ENCODE data around the gene LTK. TPM values are rescaled to one million over a fixed set of nuclear protein-coding genes. Genes with fewer than 3 reads are reported as not detected.

The LTK gene
- total and polyA plus RNA-seq, 2 of the 4 experiments (the other 2 are of a cell fraction) = 0.18 to 0.62 TPM

DNA sequence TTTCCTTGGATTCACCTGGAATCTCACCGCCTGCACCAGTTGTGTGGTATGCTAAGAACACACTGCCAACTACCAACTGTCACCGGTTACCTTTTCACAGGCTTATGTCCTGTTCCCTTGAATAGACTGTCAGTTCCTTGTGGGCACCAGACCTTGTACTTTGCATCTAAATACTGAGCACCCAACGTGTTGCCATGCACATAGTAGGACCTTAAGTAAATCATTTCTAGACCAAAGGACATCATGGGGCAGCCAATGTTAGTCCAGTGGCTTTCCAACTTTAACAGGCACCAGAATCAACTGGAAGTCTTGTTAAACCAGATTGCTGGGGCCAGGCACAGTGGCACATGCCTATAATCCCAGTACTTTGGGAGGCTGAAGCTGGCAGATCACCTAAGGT, 31.6 kb upstream of the LTK start:
- intact Hi-C loops (cut with micrococcal nuclease) (no loop called here), in situ Hi-C loops (cut with MboI; ENCODE audit: low sequenced_read_pairs) (no loop called here), dilution Hi-C loops (cut with HindIII; ENCODE audit: low sequenced_read_pairs, unreplicated experiment) (no loop called here)
- Histone ChIP-seq H3K18ac (ENCODE audit: low read depth, low read length) (no peak overlapping the region), H3K9me1 (ENCODE audit: insufficient read depth, low read length) (peaks cover 3% of the 10 kb centered on the region; the same call in 1 of the 2 replicates), H3K36me3 (ENCODE audit: control insufficient read depth, insufficient read depth, low read length) (no peaks in the 10 kb centered on the region), H4K91ac (ENCODE audit: insufficient read depth, low read depth, low read length) (no peak overlapping the region), H3K79me1 (ENCODE audit: low read depth in 1 of 2, low read length in 2 of 2) (peaks cover 13 to 34% of the 10 kb centered on the region in 2 experiments; a peak in 3 of 4 replicates), H3K4me3 (ENCODE audit: insufficient read depth, low read depth, low read length) (no peak overlapping the region), H3K4ac (ENCODE audit: low read depth, low read length) (no peak overlapping the region), H2AK9ac (replicated peaks; ENCODE audit: low read depth, low read length, poor library complexity) (peak overlapping the region; percentile 65), H3K9me3 (ENCODE audit: control insufficient read depth, insufficient read depth, low read length) (no peaks in the 10 kb centered on the region), H2BK5ac (ENCODE audit: low read depth, low read length, poor library complexity, severe bottlenecking) (no peak overlapping the region), H3K4me1 (ENCODE audit: control insufficient read depth, insufficient read depth, low read length) (no peaks in the 10 kb centered on the region; the same call in none of the 2 replicates), H2BK15ac (ENCODE audit: low read depth, low read length) (no peak overlapping the region), H3K14ac (replicated peaks; ENCODE audit: low read depth, low read length) (no peak overlapping the region), H2AK5ac (ENCODE audit: low read depth, low read length) (no peak overlapping the region), H2BK120ac (ENCODE audit: low read depth, low read length) (no peak overlapping the region; the same call in 1 of the 2 replicates), H3K56ac (ENCODE audit: extremely low read depth, insufficient read depth, low read length) (no peak overlapping the region), H4K20me1 (ENCODE audit: insufficient read depth, low read length) (peaks cover 3% of the 10 kb centered on the region; the same call in 1 of the 2 replicates), H4K5ac (ENCODE audit: low read depth, low read length) (no peak overlapping the region), H4K8ac (ENCODE audit: low read depth in 2 of 2, low read length in 2 of 2) (no peak overlapping the region; a peak in 1 of 4 replicates), H3K27me3 (ENCODE audit: control insufficient read depth, insufficient read depth, low read length) (no peaks in the 10 kb centered on the region), H2BK20ac (ENCODE audit: low read depth, low read length) (no peak overlapping the region), H2AFZ (replicated peaks; ENCODE audit: low read length, poor library complexity) (peak overlapping the region; percentile 4), H3K23ac (ENCODE audit: low read depth, low read length) (no peak overlapping the region), H3K4me2 (ENCODE audit: low read depth, low read length) (no peak overlapping the region), H3K9ac (ENCODE audit: low read depth, low read length) (no peak overlapping the region), H3K27ac (ENCODE audit: insufficient read depth, low read length) (no peak overlapping the region)
- ChIA-PET POLR2A (ENCODE audit: unreplicated experiment) (no interaction called here), CTCF (no interaction called here)
- 100% methylated on average over 2 of the region's 3 CpGs; no CpG with 5 or more reads in 1 of the 2 experiments for WGBS, 2 experiments (ENCODE audit: extremely low coverage in 2 of 2, insufficient read length in 1 of 2)
- no peak for DNase-seq
- BruUV-seq (replicated peaks) = no TSS peak
- ATAC-seq (ENCODE audit: low read depth) = no peak
- TF ChIP-seq POLR2A (IDR thresholded peaks at IDR 0.05; ENCODE audit: low read depth, low read length) = no peak
- TF ChIP-seq, protein P1, sequence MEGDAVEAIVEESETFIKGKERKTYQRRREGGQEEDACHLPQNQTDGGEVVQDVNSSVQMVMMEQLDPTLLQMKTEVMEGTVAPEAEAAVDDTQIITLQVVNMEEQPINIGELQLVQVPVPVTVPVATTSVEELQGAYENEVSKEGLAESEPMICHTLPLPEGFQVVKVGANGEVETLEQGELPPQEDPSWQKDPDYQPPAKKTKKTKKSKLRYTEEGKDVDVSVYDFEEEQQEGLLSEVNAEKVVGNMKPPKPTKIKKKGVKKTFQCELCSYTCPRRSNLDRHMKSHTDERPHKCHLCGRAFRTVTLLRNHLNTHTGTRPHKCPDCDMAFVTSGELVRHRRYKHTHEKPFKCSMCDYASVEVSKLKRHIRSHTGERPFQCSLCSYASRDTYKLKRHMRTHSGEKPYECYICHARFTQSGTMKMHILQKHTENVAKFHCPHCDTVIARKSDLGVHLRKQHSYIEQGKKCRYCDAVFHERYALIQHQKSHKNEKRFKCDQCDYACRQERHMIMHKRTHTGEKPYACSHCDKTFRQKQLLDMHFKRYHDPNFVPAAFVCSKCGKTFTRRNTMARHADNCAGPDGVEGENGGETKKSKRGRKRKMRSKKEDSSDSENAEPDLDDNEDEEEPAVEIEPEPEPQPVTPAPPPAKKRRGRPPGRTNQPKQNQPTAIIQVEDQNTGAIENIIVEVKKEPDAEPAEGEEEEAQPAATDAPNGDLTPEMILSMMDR (conservative IDR thresholded peaks at IDR 0.05; ENCODE audit: low read depth, low read length) = no peak
- no peak for TF ChIP-seq NFE2L2 (IDR thresholded peaks at IDR 0.05; ENCODE audit: low read depth, low read length)
- no peak for TF ChIP-seq MAFK (IDR thresholded peaks at IDR 0.05; ENCODE audit: low read depth, low read length)
- no peak for TF ChIP-seq BHLHE40 (IDR thresholded peaks at IDR 0.05; ENCODE audit: low read depth, low read length)
- TF ChIP-seq, protein P2, sequence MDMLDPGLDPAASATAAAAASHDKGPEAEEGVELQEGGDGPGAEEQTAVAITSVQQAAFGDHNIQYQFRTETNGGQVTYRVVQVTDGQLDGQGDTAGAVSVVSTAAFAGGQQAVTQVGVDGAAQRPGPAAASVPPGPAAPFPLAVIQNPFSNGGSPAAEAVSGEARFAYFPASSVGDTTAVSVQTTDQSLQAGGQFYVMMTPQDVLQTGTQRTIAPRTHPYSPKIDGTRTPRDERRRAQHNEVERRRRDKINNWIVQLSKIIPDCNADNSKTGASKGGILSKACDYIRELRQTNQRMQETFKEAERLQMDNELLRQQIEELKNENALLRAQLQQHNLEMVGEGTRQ (IDR thresholded peaks at IDR 0.05; ENCODE audit: low read depth, low read length) = no peak
- no peak for TF ChIP-seq FOS (IDR thresholded peaks at IDR 0.05; ENCODE audit: low read depth, low read length)
- TF ChIP-seq, protein P3, sequence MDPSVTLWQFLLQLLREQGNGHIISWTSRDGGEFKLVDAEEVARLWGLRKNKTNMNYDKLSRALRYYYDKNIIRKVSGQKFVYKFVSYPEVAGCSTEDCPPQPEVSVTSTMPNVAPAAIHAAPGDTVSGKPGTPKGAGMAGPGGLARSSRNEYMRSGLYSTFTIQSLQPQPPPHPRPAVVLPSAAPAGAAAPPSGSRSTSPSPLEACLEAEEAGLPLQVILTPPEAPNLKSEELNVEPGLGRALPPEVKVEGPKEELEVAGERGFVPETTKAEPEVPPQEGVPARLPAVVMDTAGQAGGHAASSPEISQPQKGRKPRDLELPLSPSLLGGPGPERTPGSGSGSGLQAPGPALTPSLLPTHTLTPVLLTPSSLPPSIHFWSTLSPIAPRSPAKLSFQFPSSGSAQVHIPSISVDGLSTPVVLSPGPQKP (IDR thresholded peaks at IDR 0.05; ENCODE audit: borderline replicate concordance, low read depth, low read length) = no peak
- TF ChIP-seq SMC3 (IDR thresholded peaks at IDR 0.05; ENCODE audit: low read depth, low read length) = no peak
- no peak for TF ChIP-seq CHD1 (IDR thresholded peaks at IDR 0.05; ENCODE audit: low read depth, low read length)
- no peak for TF ChIP-seq CEBPB (IDR thresholded peaks at IDR 0.05; ENCODE audit: low read depth, low read length)
- TF ChIP-seq MAZ (IDR thresholded peaks at IDR 0.05; ENCODE audit: borderline replicate concordance, low read depth, low read length) = no peak
- no peak for TF ChIP-seq RFX5 (IDR thresholded peaks at IDR 0.05; ENCODE audit: low read depth, low read length)

All from IMR-90 (cell line).